Measurements from ENCODE around the gene GATB. TPM values are rescaled to one million over a fixed set of nuclear protein-coding genes. Genes with fewer than 3 reads are reported as not detected.
A peak's percentile ranks its signal among the peaks of the same experiment; 100 is the strongest.

GATB gene
- total RNA-seq, 5 donors from 2014 or later (not counting 1 experiment from before 2014, with no cell fraction given), result 9.6 to 15.3 (median 12.7) TPM

GRCh38 chr4:151806511-151806927 lies 45.7 kb upstream of the GATB start:
- H3K27ac ChIP-seq (ENCODE audit: low read length), result no peak overlapping the region
- Mint-ChIP-seq H3K4me1 (peaks cover 0 to 5% (median 0%) of the 10 kb centered on the region in 3 donors), H3K9me3 (no peaks in the 10 kb centered on the region)

GRCh38 chr4:151804821-151805220 lies 44.0 kb upstream of the GATB start:
- no peaks in the 10 kb centered on the region for H3K9me3 ChIP-seq
- ChIA-PET POLR2A (no interaction called here), CTCF (no interaction called here)
- WGBS (ENCODE audit: insufficient coverage), result no CpG with 5 or more reads among the region's 1 CpG
- no peaks in the 10 kb centered on the region for H3K27me3 ChIP-seq (replicated peaks in 1 of 2; ENCODE audit: control insufficient read depth in 2 of 2, extremely low read depth in 1 of 2, insufficient read depth in 2 of 2, low read length in 1 of 2)
- H3K27ac ChIP-seq (ENCODE audit: low read length), result no peak overlapping the region
- no peaks in the 10 kb centered on the region for H3K36me3 Mint-ChIP-seq
- no peak overlapping the region for H3K27ac Mint-ChIP-seq
- H3K27me3 Mint-ChIP-seq, result no peaks in the 10 kb centered on the region
- no peak overlapping the region for H3K4me3 ChIP-seq (ENCODE audit: control insufficient read depth in 1 of 2, extremely low read depth in 1 of 2, low read length in 1 of 2)
- no peak overlapping the region for H3K4me3 Mint-ChIP-seq
- no peaks in the 10 kb centered on the region for H3K4me1 Mint-ChIP-seq
- no peak for DNase-seq
- no peaks in the 10 kb centered on the region for H3K36me3 ChIP-seq (ENCODE audit: control insufficient read depth in 2 of 2, extremely low read depth in 1 of 2, insufficient read depth in 1 of 2, low read length in 1 of 2)
- no peaks in the 10 kb centered on the region for H3K9me3 Mint-ChIP-seq
- H3K4me1 ChIP-seq (ENCODE audit: control insufficient read depth in 1 of 2, extremely low read depth in 1 of 2, insufficient read depth in 2 of 2, low read length in 2 of 2), result no peaks in the 10 kb centered on the region
- ATAC-seq (replicated peaks in 1 of 4), result no peak

More at GRCh38 chr4:151806511-151806927, 45.7 kb upstream of the GATB start:
- DNase-seq (no peak), ATAC-seq (replicated peaks in 1 of 4) (no peak)
- Mint-ChIP-seq H3K27ac (no peak overlapping the region), H3K36me3 (no peaks in the 10 kb centered on the region), H3K4me3 (no peak overlapping the region), H3K27me3 (no peaks in the 10 kb centered on the region)
- Histone ChIP-seq H3K4me3 (ENCODE audit: control insufficient read depth in 1 of 2, extremely low read depth in 1 of 2, low read length in 1 of 2) (no peak overlapping the region), H3K9me3 (no peaks in the 10 kb centered on the region), H3K4me1 (ENCODE audit: control insufficient read depth in 1 of 2, extremely low read depth in 1 of 2, insufficient read depth in 2 of 2, low read length in 2 of 2) (no peaks in the 10 kb centered on the region), H3K36me3 (ENCODE audit: control insufficient read depth in 2 of 2, extremely low read depth in 1 of 2, insufficient read depth in 1 of 2, low read length in 1 of 2) (no peaks in the 10 kb centered on the region), H3K27me3 (replicated peaks in 1 of 2; ENCODE audit: control insufficient read depth in 2 of 2, extremely low read depth in 1 of 2, insufficient read depth in 2 of 2, low read length in 1 of 2) (no peaks in the 10 kb centered on the region)
- WGBS (ENCODE audit: insufficient coverage), result 95% methylated on average over 4 of the region's 6 CpGs
- CTCF ChIA-PET, result interaction anchor here in 1 of 2 donors (0.6 kb wide), 1 partner anchor 989 kb away, joined by 3 read pairs; no protein-coding TSS in a partner anchor
- POLR2A ChIA-PET, result no interaction called here

GRCh38 chr4:151804086-151804630 lies 43.4 kb upstream of the GATB start:
- Histone ChIP-seq H3K27ac (ENCODE audit: low read length) (no peak overlapping the region), H3K27me3 (replicated peaks in 1 of 2; ENCODE audit: control insufficient read depth in 2 of 2, extremely low read depth in 1 of 2, insufficient read depth in 2 of 2, low read length in 1 of 2) (no peaks in the 10 kb centered on the region), H3K9me3 (no peaks in the 10 kb centered on the region), H3K4me3 (ENCODE audit: control insufficient read depth in 1 of 2, extremely low read depth in 1 of 2, low read length in 1 of 2) (no peak overlapping the region), H3K36me3 (ENCODE audit: control insufficient read depth in 2 of 2, extremely low read depth in 1 of 2, insufficient read depth in 1 of 2, low read length in 1 of 2) (no peaks in the 10 kb centered on the region), H3K4me1 (ENCODE audit: control insufficient read depth in 1 of 2, extremely low read depth in 1 of 2, insufficient read depth in 2 of 2, low read length in 2 of 2) (no peaks in the 10 kb centered on the region)
- 69% methylated on average over 1 of the region's 4 CpGs for WGBS (ENCODE audit: insufficient coverage)
- ATAC-seq (replicated peaks in 1 of 4) (no peak), DNase-seq (no peak)
- ChIA-PET POLR2A (no interaction called here), CTCF (interaction anchor here in 1 of 2 donors (0.6 to 2.5 kb wide), 2 partner anchors 11 to 16 kb away, joined by 3 to 11 read pairs; no protein-coding TSS in a partner anchor)
- Mint-ChIP-seq H3K4me3 (no peak overlapping the region), H3K27me3 (no peaks in the 10 kb centered on the region), H3K36me3 (no peaks in the 10 kb centered on the region), H3K9me3 (no peaks in the 10 kb centered on the region), H3K4me1 (no peaks in the 10 kb centered on the region), H3K27ac (no peak overlapping the region)

- no peaks in the 10 kb centered on the region for H3K9me3 Mint-ChIP-seq
- no peak overlapping the region for H3K4me3 Mint-ChIP-seq
- Histone ChIP-seq H3K27ac (ENCODE audit: low read length) (no peak overlapping the region), H3K36me3 (ENCODE audit: control insufficient read depth in 2 of 2, extremely low read depth in 1 of 2, insufficient read depth in 1 of 2, low read length in 1 of 2) (no peaks in the 10 kb centered on the region), H3K27me3 (replicated peaks in 1 of 2; ENCODE audit: control insufficient read depth in 2 of 2, extremely low read depth in 1 of 2, insufficient read depth in 2 of 2, low read length in 1 of 2) (no peaks in the 10 kb centered on the region), H3K9me3 (no peaks in the 10 kb centered on the region), H3K4me3 (ENCODE audit: control insufficient read depth in 1 of 2, extremely low read depth in 1 of 2, low read length in 1 of 2) (no peak overlapping the region), H3K4me1 (ENCODE audit: control insufficient read depth in 1 of 2, extremely low read depth in 1 of 2, insufficient read depth in 2 of 2, low read length in 2 of 2) (no peaks in the 10 kb centered on the region)
- no peaks in the 10 kb centered on the region for H3K4me1 Mint-ChIP-seq
- H3K27me3 Mint-ChIP-seq, result no peaks in the 10 kb centered on the region
- no peak for DNase-seq
- H3K36me3 Mint-ChIP-seq, result no peaks in the 10 kb centered on the region
- ATAC-seq (replicated peaks in 1 of 4), result no peak
- ChIA-PET POLR2A (no interaction called here), CTCF (interaction anchor here (0.8 to 2.5 kb wide), 6 partner anchors 9 to 594 kb away, joined by 3 to 11 read pairs (median 4); no protein-coding TSS in a partner anchor)
- no peak overlapping the region for H3K27ac Mint-ChIP-seq
- 100% methylated on average over 4 of the region's 4 CpGs for WGBS (ENCODE audit: insufficient coverage)
These were observed 42.4 kb upstream of the GATB start for GRCh38 chr4:151803246-151803645.

GRCh38 chr4:151801547-151802516 lies 41.0 kb upstream of the GATB start:
- peak; percentile 4 to 73 (median 45) for DNase-seq
- no peak overlapping the region for H3K27ac Mint-ChIP-seq
- H3K27ac ChIP-seq (ENCODE audit: low read length), result no peak overlapping the region
- no peaks in the 10 kb centered on the region for H3K27me3 ChIP-seq (replicated peaks in 1 of 2; ENCODE audit: control insufficient read depth in 2 of 2, extremely low read depth in 1 of 2, insufficient read depth in 2 of 2, low read length in 1 of 2)
- H3K36me3 Mint-ChIP-seq, result no peaks in the 10 kb centered on the region
- H3K27me3 Mint-ChIP-seq, result no peaks in the 10 kb centered on the region
- ChIA-PET CTCF (interaction anchor here (0.5 to 2.5 kb wide), 12 partner anchors 8 to 769 kb away, joined by 3 to 11 read pairs (median 4); no protein-coding TSS in a partner anchor), POLR2A (no interaction called here)
- no peak overlapping the region for H3K4me3 Mint-ChIP-seq
- ATAC-seq (replicated peaks in 1 of 4), result peak in 2 of 4 experiments; percentile 62 to 77
- no peaks in the 10 kb centered on the region for H3K36me3 ChIP-seq (ENCODE audit: control insufficient read depth in 2 of 2, extremely low read depth in 1 of 2, insufficient read depth in 1 of 2, low read length in 1 of 2)
- H3K9me3 ChIP-seq, result no peaks in the 10 kb centered on the region
- H3K4me1 Mint-ChIP-seq, result no peaks in the 10 kb centered on the region
- no peaks in the 10 kb centered on the region for H3K9me3 Mint-ChIP-seq
- WGBS (ENCODE audit: insufficient coverage), result no CpG with 5 or more reads among the region's 15 CpGs
- H3K4me3 ChIP-seq (ENCODE audit: control insufficient read depth in 1 of 2, extremely low read depth in 1 of 2, low read length in 1 of 2), result no peak overlapping the region
- no peaks in the 10 kb centered on the region for H3K4me1 ChIP-seq (ENCODE audit: control insufficient read depth in 1 of 2, extremely low read depth in 1 of 2, insufficient read depth in 2 of 2, low read length in 2 of 2)

GRCh38 chr4:151799417-151800012 lies 38.7 kb upstream of the GATB start:
- POLR2A ChIA-PET, result no interaction called here
- Mint-ChIP-seq H3K27ac (no peak overlapping the region), H3K4me1 (no peaks in the 10 kb centered on the region), H3K9me3 (no peaks in the 10 kb centered on the region), H3K4me3 (no peak overlapping the region), H3K36me3 (no peaks in the 10 kb centered on the region), H3K27me3 (no peaks in the 10 kb centered on the region)
- no peak for DNase-seq
- H3K9me3 ChIP-seq, result no peaks in the 10 kb centered on the region
- no peak overlapping the region for H3K4me3 ChIP-seq (ENCODE audit: control insufficient read depth in 1 of 2, extremely low read depth in 1 of 2, low read length in 1 of 2)
- no peak overlapping the region for H3K27ac ChIP-seq (ENCODE audit: low read length)
- no peaks in the 10 kb centered on the region for H3K27me3 ChIP-seq (replicated peaks in 1 of 2; ENCODE audit: control insufficient read depth in 2 of 2, extremely low read depth in 1 of 2, insufficient read depth in 2 of 2, low read length in 1 of 2)
- ATAC-seq (replicated peaks in 1 of 4), result no peak
- CTCF ChIA-PET, result no interaction called here
- H3K4me1 ChIP-seq (ENCODE audit: control insufficient read depth in 1 of 2, extremely low read depth in 1 of 2, insufficient read depth in 2 of 2, low read length in 2 of 2), result no peaks in the 10 kb centered on the region
- WGBS (ENCODE audit: insufficient coverage), result no CpG with 5 or more reads among the region's 3 CpGs
- no peaks in the 10 kb centered on the region for H3K36me3 ChIP-seq (ENCODE audit: control insufficient read depth in 2 of 2, extremely low read depth in 1 of 2, insufficient read depth in 1 of 2, low read length in 1 of 2)

Measured in T-cell (primary cell).